Measurements from ENCODE around the gene TMEM131.

The TMEM131 gene

DNA sequence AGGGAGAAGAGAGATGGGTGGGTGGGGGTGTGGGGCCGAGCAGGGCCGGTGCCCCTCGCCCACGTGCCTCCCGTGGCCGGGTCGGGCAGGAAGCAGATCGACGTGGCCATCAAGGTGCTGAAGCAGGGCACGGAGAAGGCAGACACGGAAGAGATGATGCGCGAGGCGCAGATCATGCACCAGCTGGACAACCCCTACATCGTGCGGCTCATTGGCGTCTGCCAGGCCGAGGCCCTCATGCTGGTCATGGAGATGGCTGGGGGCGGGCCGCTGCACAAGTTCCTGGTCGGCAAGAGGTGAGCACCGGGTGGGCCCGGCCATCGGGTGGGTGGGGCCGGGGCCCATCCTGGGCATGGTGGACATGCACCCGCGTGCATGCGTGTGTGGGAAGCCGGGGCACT lies 260.6 kb downstream of the TMEM131 start:
- DNase-seq, result peak; percentile 21
- peak overlapping the region; percentile 68 for H3K27ac Mint-ChIP-seq
- H3K9me3 Mint-ChIP-seq, result peaks cover under 1% of the 10 kb centered on the region
- peaks cover 21% of the 10 kb centered on the region for H3K4me1 Mint-ChIP-seq (ENCODE audit: low read depth)
- H3K36me3 Mint-ChIP-seq (ENCODE audit: low read depth), result peaks cover 92% of the 10 kb centered on the region
- no peaks in the 10 kb centered on the region for H3K27me3 Mint-ChIP-seq
- H3K4me3 Mint-ChIP-seq, result no peak overlapping the region

DNA sequence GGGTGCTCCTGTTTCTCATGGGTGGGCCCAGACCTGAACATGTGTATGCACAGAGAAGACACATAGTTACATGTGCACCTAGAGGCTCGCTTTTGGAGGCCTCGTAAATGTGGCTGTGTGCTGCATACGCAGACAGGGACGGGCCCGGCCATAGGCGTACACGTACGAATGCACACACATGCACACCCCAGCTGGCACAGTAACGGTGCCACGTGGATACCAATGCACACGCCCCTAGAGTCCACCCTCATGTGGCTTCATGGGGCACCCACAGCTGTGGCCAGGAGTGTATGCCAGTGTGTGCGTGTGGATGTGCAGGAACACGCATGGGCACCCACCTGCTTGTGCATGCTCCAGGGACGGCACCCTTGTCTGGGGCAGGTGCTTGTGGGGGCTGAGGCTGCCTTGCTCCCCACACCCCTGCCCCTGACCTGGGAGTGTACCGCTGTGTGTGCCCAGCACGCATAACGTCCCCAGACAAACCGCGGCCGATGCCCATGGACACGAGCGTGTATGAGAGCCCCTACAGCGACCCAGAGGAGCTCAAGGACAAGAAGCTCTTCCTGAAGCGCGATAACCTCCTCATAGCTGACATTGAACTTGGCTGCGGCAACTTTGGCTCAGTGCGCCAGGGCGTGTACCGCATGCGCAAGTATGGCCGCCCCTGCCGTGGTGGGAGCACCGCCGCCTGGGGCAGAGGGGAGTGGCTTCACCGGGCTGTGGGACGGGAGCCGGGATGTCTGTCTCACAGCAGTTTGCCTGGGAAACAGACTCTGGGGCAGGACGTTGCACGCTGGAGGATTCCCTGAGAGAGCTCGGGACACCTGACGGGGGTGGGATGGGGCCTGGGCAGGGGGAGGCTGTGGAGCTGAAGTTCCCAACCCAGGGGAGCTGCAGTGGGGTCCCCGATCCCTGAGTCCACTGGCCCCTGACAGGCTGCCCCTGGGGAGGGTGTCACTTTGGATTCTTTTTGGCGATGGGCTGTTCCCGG lies 261.4 kb downstream of the TMEM131 start:
- H3K4me1 Mint-ChIP-seq (ENCODE audit: low read depth), result peaks cover 22% of the 10 kb centered on the region
- H3K27me3 Mint-ChIP-seq, result no peaks in the 10 kb centered on the region
- H3K4me3 Mint-ChIP-seq, result no peak overlapping the region
- peaks cover 2% of the 10 kb centered on the region for H3K9me3 Mint-ChIP-seq
- H3K36me3 Mint-ChIP-seq (ENCODE audit: low read depth), result peaks cover 95% of the 10 kb centered on the region
- H3K27ac Mint-ChIP-seq, result no peak overlapping the region
- peak; percentile 30 for DNase-seq

DNA sequence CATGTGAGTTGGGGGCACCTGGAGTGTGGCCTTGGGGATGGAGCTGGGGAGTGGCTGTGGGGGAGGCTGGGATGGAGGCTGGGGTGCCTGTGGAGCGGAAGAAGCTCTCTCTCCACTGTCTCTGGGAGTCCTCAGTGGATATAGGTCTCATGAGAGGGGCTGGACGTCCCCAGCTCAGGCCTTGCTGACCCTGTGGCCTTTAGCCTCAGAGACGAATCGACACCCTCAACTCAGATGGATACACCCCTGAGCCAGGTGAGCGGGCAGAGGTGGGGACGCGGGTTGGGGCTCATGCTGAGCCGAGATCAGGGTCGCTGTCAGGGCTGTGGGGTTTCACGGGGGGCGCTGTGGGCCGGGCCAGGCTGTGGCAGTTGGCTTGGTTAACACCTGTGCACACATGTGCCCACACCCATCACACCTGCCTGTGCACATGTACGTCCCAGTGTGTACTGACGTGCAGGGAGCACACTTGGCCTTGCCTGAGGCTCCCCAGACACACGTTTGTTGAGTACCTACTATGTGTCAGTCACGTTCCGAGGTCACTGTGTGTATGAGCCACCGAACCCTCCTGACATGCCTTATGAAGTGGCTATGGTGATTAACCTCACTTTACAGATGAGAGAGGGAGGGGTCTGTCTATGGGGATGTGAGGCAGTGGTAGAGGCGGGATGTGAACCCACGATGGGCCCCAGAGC lies 262.3 kb downstream of the TMEM131 start:
- Mint-ChIP-seq H3K36me3 (ENCODE audit: low read depth) (peaks cover 96% of the 10 kb centered on the region), H3K4me3 (no peak overlapping the region), H3K4me1 (ENCODE audit: low read depth) (peaks cover 29% of the 10 kb centered on the region), H3K9me3 (peaks cover 2% of the 10 kb centered on the region), H3K27me3 (no peaks in the 10 kb centered on the region), H3K27ac (no peak overlapping the region)
- peak; percentile 25 for DNase-seq

DNA sequence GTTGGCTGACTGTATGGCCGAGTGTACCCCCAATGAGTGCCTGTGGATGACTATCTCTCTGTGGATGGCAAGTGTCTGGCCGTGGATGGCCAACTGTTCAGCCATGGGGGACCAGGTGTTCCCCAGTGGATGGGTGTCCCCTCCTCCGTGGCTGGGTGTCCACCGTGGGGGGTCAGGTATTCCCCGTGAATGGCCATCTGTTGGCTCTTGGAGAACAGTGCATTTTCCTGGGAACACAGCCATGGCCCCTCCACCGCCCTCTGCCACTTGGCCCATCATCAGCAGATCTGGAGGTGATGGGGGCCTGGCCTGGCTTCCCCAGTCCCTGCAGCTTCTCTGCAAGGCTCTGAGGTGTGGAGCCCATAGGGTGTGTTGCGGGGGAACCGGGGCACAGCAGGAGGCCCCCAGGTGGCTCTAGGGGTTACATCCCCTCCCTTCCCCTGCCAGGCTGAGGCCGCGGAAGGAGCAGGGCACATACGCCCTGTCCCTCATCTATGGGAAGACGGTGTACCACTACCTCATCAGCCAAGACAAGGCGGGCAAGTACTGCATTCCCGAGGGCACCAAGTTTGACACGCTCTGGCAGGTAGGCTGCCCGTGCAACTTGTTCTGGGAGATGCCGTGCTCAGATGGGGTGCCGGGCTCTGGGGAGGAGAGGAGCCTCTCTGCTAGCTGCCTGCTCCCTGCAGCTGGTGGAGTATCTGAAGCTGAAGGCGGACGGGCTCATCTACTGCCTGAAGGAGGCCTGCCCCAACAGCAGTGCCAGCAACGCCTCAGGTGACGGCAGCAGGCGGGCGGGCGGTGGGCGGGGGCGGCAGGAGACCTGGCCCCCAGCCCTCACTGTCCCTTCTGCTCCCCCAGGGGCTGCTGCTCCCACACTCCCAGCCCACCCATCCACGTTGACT lies 263.1 kb downstream of the TMEM131 start:
- H3K36me3 Mint-ChIP-seq (ENCODE audit: low read depth), result peaks cover 96% of the 10 kb centered on the region
- peak; percentile 23 for DNase-seq
- H3K4me1 Mint-ChIP-seq (ENCODE audit: low read depth), result peaks cover 33% of the 10 kb centered on the region

DNA sequence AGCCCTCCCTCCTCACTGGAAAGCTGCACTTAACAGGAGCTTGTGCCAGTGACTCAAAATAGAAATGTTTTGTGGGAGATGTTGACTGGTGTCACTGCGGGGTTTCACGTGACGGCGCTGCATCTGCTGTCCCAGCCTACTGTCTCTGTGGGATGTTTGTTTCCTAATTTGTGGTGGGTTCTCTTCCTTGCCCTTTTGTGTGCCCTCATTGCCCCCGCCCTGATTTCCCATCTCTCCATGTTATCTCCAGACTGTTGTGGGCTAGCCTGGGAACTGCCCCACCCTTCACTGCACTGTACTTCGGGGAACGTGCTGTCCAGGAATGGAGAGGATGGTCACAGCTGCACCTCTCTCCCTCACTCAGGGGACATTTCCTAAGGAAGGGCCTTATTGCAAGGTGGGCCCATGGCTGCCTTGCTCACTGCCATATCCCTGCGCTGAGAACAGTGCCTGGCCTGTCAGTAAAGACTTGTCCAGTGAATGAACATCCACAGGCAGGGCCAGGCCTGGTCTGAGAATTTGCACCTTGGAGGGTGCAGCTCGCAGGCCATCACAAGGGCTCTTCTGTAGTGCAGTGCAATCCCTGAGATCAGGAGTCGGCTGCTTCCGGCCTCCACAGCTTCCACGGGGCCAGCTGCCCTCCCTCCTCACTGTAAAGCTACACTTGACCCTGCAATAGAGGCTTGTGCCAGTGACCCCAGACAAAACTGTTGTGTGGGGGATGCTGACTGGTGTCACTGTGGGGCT lies 264.3 kb downstream of the TMEM131 start:
- Mint-ChIP-seq H3K9me3 (peaks cover 2% of the 10 kb centered on the region), H3K4me1 (ENCODE audit: low read depth) (peaks cover 45% of the 10 kb centered on the region), H3K36me3 (ENCODE audit: low read depth) (peaks cover 96% of the 10 kb centered on the region), H3K27me3 (no peaks in the 10 kb centered on the region), H3K4me3 (no peak overlapping the region), H3K27ac (peak overlapping the region; percentile 88)
- peak; percentile 25 for DNase-seq

More for the DNA sequence above, 263.1 kb downstream of the TMEM131 start:
- H3K27ac Mint-ChIP-seq, result peak overlapping the region; percentile 52
- no peaks in the 10 kb centered on the region for H3K27me3 Mint-ChIP-seq
- H3K9me3 Mint-ChIP-seq, result peaks cover 2% of the 10 kb centered on the region
- no peak overlapping the region for H3K4me3 Mint-ChIP-seq

DNA sequence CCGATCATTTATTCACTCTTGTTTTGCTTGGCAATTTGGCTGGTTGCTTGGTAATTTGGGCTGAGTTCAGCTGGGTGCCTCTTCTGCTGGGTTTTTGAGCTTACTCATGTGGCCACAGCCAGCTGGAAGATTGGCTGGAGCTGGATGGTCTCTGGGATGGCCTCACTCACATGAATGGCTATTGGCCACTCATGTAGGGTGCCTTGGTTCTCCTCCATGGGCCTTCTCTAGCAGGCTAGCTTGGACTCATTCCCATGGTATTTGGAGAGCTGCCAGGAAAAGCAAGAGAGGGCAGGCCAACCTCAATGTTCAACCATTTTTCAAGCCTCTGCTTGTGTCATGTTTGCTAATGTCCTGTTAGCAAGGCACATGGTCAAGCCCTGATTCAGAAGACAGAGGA lies 265.5 kb downstream of the TMEM131 start:
- peaks cover 57% of the 10 kb centered on the region for H3K4me1 Mint-ChIP-seq (ENCODE audit: low read depth)
- no peaks in the 10 kb centered on the region for H3K27me3 Mint-ChIP-seq
- peak overlapping the region; percentile 59 for H3K27ac Mint-ChIP-seq
- peak; percentile 21 for DNase-seq
- no peak overlapping the region for H3K4me3 Mint-ChIP-seq
- H3K36me3 Mint-ChIP-seq (ENCODE audit: low read depth), result peaks cover 98% of the 10 kb centered on the region
- peaks cover 2% of the 10 kb centered on the region for H3K9me3 Mint-ChIP-seq

DNA sequence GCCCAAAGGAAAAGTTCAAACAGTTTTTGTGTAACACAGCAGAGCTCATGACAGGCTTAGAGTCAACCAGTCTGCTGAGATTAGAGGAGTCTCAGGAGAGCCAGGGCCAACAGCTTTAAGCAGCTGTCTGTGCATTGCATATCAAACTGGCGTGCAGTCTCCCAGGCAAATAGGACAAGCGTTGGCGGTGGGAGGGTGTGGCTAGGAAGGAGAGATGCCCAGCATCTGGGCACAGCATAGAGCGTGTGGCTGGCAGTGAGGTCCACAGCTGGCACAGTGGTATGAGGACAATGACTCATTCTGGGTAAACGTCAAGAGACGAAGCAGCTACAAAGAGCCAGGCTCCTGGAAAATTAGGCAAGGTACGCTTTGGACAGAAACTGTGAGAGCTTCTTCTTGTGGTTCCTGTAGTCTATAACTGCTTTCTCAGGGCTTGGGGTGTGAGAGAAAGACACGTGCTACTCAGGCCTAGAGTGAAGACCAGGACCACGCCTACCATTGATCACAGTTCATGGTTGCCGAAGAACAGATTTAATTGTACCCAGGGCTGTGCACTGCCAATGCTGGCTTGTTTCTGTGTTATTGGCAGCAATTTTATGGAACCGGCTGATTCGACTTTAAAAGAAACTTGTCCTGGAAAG lies 267.5 kb downstream of the TMEM131 start:
- H3K36me3 Mint-ChIP-seq (ENCODE audit: low read depth), result peaks cover 98% of the 10 kb centered on the region
- peak overlapping the region; percentile 83 for H3K27ac Mint-ChIP-seq
- H3K27me3 Mint-ChIP-seq, result no peaks in the 10 kb centered on the region
- H3K4me3 Mint-ChIP-seq, result no peak overlapping the region
- peaks cover 2% of the 10 kb centered on the region for H3K9me3 Mint-ChIP-seq
- H3K4me1 Mint-ChIP-seq (ENCODE audit: low read depth), result peaks cover 74% of the 10 kb centered on the region
- peak; percentile 45 for DNase-seq

DNA sequence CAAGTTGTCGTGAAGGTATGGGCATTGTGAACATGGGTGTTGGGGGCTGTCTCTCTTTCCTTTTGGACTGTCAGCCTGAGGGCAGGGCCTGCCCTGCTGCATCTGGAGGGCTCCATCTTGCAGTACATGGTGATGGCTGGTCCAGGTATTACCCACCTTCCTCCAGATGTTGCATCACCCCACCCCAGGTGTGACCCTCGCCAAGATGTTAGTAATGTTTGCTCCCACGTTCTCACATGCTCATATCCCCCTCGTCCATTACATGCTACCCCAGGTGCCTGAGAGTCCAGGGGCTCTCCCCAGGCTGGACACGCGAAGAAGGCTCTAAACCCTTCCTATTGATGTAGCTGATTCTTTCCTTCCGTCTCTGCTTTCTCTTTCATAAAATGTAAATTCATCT lies 268.5 kb downstream of the TMEM131 start:
- Mint-ChIP-seq H3K4me3 (no peak overlapping the region), H3K27ac (peak overlapping the region; percentile 83), H3K9me3 (peaks cover 2% of the 10 kb centered on the region), H3K36me3 (ENCODE audit: low read depth) (peaks cover 99% of the 10 kb centered on the region), H3K27me3 (no peaks in the 10 kb centered on the region), H3K4me1 (ENCODE audit: low read depth) (peaks cover 79% of the 10 kb centered on the region)
- no peak for DNase-seq

DNA sequence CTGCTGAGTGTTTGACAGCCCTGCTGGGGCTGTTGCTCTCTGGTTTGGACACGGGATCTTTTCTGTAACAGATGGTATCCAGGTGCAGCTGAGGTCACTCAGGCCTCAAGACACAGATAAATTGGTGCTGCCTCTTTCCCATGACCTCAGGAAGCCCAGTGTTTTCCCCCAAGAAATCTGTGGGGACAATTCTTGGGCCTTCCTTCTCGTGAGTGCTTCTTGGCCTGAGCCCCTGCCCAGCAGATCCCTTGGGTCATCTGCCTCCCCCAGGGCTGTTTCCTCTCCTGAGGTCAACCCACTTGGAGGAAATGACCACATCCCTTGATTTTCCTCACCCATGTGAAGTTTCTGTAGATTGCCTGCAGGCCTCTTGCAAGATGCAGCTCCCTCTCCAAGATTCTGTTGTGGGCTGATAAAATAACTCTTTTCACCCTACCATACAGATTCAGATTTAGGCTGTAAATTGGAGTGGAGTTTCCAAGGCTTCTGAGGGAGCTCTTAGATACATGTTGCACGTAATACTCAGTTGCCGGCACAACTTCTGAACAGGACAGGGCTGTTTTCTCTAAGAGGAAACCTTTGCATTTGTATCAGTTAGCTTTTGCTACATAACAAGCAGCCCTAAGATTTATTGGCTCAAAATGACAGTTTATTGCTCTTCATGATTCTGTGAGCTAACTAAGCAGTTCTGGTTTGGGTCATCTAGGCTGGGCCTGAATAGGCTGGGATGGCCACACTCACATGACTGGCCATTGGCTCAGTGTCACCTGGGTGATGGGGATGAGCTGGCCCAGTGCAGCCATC lies 269.3 kb downstream of the TMEM131 start:
- peaks cover 95% of the 10 kb centered on the region for H3K36me3 Mint-ChIP-seq (ENCODE audit: low read depth)
- no peak for DNase-seq
- peaks cover 80% of the 10 kb centered on the region for H3K4me1 Mint-ChIP-seq (ENCODE audit: low read depth)
- no peak overlapping the region for H3K4me3 Mint-ChIP-seq
- peak overlapping the region; percentile 83 for H3K27ac Mint-ChIP-seq
- peaks cover 2% of the 10 kb centered on the region for H3K9me3 Mint-ChIP-seq
- H3K27me3 Mint-ChIP-seq, result no peaks in the 10 kb centered on the region

DNA sequence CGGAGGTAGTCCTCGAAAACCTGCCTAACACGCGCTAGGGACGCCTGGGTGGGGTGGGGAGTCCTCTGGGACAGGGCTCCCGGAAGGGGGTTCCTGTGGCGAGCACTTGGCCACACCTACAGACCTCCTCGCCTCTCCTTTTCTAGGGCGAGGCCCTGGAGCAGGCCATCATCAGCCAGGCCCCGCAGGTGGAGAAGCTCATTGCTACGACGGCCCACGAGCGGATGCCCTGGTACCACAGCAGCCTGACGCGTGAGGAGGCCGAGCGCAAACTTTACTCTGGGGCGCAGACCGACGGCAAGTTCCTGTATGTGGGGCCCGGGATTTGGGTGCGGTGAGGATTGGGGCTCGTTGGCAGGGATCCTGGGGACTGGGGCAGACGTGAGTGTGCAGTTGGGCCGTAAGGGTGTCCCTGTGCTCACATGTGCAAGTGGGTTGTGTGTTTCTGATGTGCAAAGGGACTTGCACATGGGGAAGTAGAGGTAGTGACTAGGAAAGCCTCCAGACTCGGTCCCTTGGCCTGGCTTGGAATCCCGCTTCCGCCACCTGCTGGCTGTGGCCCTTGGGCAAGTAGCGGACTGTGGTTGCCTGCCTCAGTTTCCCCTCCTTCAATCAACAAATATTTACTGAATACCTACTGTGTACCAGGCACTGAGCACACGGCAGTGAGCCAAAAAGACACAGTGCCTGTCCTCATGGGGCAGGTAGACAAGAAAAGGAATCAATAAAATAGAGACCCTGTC lies 270.6 kb downstream of the TMEM131 start:
- peaks cover 82% of the 10 kb centered on the region for H3K4me1 Mint-ChIP-seq (ENCODE audit: low read depth)
- DNase-seq, result no peak
- peaks cover under 1% of the 10 kb centered on the region for H3K9me3 Mint-ChIP-seq
- H3K27ac Mint-ChIP-seq, result peak overlapping the region; percentile 55
- H3K36me3 Mint-ChIP-seq (ENCODE audit: low read depth), result peaks cover 95% of the 10 kb centered on the region
- H3K4me3 Mint-ChIP-seq, result no peak overlapping the region
- no peaks in the 10 kb centered on the region for H3K27me3 Mint-ChIP-seq

DNA sequence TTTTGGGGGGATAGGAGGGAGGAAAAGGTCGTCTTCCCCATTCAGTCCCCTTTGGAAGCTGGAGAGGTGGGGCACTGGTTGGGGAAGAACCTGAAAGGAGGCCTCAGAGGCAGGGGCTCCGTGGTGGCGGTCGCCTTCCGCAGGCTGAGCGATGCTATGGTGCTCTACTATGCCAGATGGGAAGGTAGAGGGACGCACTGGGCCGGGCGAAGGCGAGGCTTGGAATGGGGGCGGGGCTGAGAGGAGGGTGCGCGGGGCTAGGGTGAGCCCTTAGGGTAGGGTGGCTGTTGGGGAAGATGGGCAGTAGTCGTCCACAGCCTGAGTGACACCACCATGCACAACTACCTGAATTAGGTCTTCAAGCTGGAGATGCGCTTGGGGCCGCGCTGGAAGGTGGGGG lies 271.2 kb downstream of the TMEM131 start:
- H3K4me3 Mint-ChIP-seq, result no peak overlapping the region
- no peak for DNase-seq
- peaks cover 88% of the 10 kb centered on the region for H3K4me1 Mint-ChIP-seq (ENCODE audit: low read depth)
- H3K9me3 Mint-ChIP-seq, result no peaks in the 10 kb centered on the region
- H3K36me3 Mint-ChIP-seq (ENCODE audit: low read depth), result peaks cover 95% of the 10 kb centered on the region
- peak overlapping the region; percentile 26 for H3K27ac Mint-ChIP-seq
- no peaks in the 10 kb centered on the region for H3K27me3 Mint-ChIP-seq

DNA sequence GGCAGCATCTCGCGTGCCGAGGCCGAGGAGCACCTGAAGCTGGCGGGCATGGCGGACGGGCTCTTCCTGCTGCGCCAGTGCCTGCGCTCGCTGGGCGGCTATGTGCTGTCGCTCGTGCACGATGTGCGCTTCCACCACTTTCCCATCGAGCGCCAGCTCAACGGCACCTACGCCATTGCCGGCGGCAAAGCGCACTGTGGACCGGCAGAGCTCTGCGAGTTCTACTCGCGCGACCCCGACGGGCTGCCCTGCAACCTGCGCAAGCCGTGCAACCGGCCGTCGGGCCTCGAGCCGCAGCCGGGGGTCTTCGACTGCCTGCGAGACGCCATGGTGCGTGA lies 271.7 kb downstream of the TMEM131 start:
- no peak for DNase-seq

More for the DNA sequence above, 271.7 kb downstream of the TMEM131 start:
- Mint-ChIP-seq H3K27ac (no peak overlapping the region), H3K27me3 (no peaks in the 10 kb centered on the region), H3K9me3 (no peaks in the 10 kb centered on the region), H3K4me3 (no peak overlapping the region), H3K36me3 (ENCODE audit: low read depth) (peaks cover 95% of the 10 kb centered on the region), H3K4me1 (ENCODE audit: low read depth) (peaks cover 89% of the 10 kb centered on the region)

All from activated T-cell treated with anti-CD3 and anti-CD28 coated beads, Interleukin-2, amount 50 U/mL, for 24 hours (primary cell).